Endothelial cell of umbilical vein (primary cell): ENCODE results near the gene ARRB1. TPM values are rescaled to one million over a fixed set of nuclear protein-coding genes. Genes with fewer than 3 reads are reported as not detected.

Experiments
- BruUV-seq: library from RNA; stranded (reverse); fragments of 400-500 nt; replicated peaks from 2 replicates; lab custom pipeline; 2021; lab: Mats Ljungman, UMichigan
- CTCF ChIA-PET: fragments of 300-600, 350-600 bp; sonication (Branson Sonifier 250); formaldehyde crosslinking; loops from one replicate; lab custom pipeline; 2021; ENCODE audit warnings: antibody characterized with exemption, inconsistent platforms; lab: Charles Lee
- POLR2A ChIA-PET: fragments of 300-600, 350-600 bp; sonication (Branson Sonifier 250); formaldehyde crosslinking; loops from one replicate; lab custom pipeline; 2021; ENCODE audit warnings: antibody characterized with exemption, inconsistent platforms; lab: Charles Lee
- DNase-seq: peaks from one replicate; pipeline ENCODE4 v3.0.0-alpha.2; 2011; ENCODE audit warnings: low read depth, low spot score
- FAIRE-seq: peaks from 2 replicates; lab custom pipeline; 2011; peaks lifted over from hg19 to GRCh38; lab: Jason Lieb, UNC
- H2AFZ ChIP-seq: 2 replicates; pipeline ENCODE4 v1.6.0; 2012; ENCODE audit warnings: low read depth, low read length, control low read depth, inconsistent platforms
- H3K27ac ChIP-seq: 2 replicates; pipeline ENCODE4 v1.5.1; 2011; ENCODE audit warnings: low read depth, mild to moderate bottlenecking, control low read depth, low read length, moderate library complexity; ENCODE audit not compliant: insufficient read depth
- H3K27me3 ChIP-seq, 2 experiments: 2 replicates each; pipeline versions ENCODE4 v1.6.0 to v1.6.1; 2011; ENCODE audit warnings: low read length in 2 of 2, mixed read lengths in 1 of 2; ENCODE audit not compliant: control insufficient read depth in 2 of 2, insufficient read depth in 2 of 2
- H3K36me3 ChIP-seq, 2 experiments: 2 replicates in 1 of 2; 3 replicates in 1 of 2; pipeline ENCODE4 v1.5.1; 2011; ENCODE audit warnings: low read length in 2 of 2, mild to moderate bottlenecking in 1 of 2, moderate library complexity in 1 of 2; ENCODE audit not compliant: control insufficient read depth in 2 of 2, insufficient read depth in 2 of 2; ENCODE audit errors: extremely low read depth in 1 of 2
- H3K4me1 ChIP-seq: 3 replicates; pipeline ENCODE4 v1.5.1; 2011; ENCODE audit warnings: mild to moderate bottlenecking, low read length; ENCODE audit not compliant: control insufficient read depth, insufficient read depth; ENCODE audit errors: extremely low read depth
- H3K4me2 ChIP-seq: 2 replicates; pipeline ENCODE4 v1.6.1; 2011; ENCODE audit warnings: low read length, control low read depth, mixed read lengths; ENCODE audit not compliant: insufficient read depth
- H3K4me3 ChIP-seq, 3 experiments: fragments of 200-600 bp in 1 of 3; sonication (generic), shearing (Covaris generic) in 1 of 3; replicated peaks in 1 of 3; 2 replicates each; pipeline ENCODE4 v1.5.1; 2011 to 2016; ENCODE audit warnings: control low read depth in 3 of 3, low read length in 3 of 3, mild to moderate bottlenecking in 2 of 3, inconsistent platforms in 1 of 3, low read depth in 1 of 3, moderate library complexity in 1 of 3; ENCODE audit not compliant: insufficient read depth in 1 of 3
- H3K79me2 ChIP-seq: 2 replicates; pipeline ENCODE4 v1.6.0; 2012; ENCODE audit warnings: low read length, inconsistent platforms; ENCODE audit not compliant: control insufficient read depth, insufficient read depth
- H3K9ac ChIP-seq: replicated peaks from 2 replicates; pipeline ENCODE3; 2011; ENCODE audit warnings: low read length, control low read depth; ENCODE audit not compliant: insufficient read depth; ENCODE audit errors: extremely low read depth
- H3K9me1 ChIP-seq: replicated peaks from 3 replicates; pipeline ENCODE4 v1.6.0; 2011; ENCODE audit warnings: mild to moderate bottlenecking, low read length; ENCODE audit not compliant: control insufficient read depth, insufficient read depth; ENCODE audit errors: extremely low read depth
- H3K9me3 ChIP-seq: replicated peaks from 2 replicates; pipeline ENCODE4 v1.5.1; 2012; ENCODE audit warnings: low read length, inconsistent platforms; ENCODE audit not compliant: control insufficient read depth, insufficient read depth
- H4K20me1 ChIP-seq: replicated peaks from 2 replicates; pipeline ENCODE3; 2011; ENCODE audit warnings: mild to moderate bottlenecking, low read length; ENCODE audit not compliant: control insufficient read depth, insufficient read depth; ENCODE audit errors: extremely low read depth
- EZH2 ChIP-seq: IDR thresholded peaks from 2 replicates; pipeline ENCODE4 v1.6.1; 2012; ENCODE audit warnings: borderline replicate concordance, low read depth, mild to moderate bottlenecking, moderate library complexity, low read length, inconsistent platforms; ENCODE audit not compliant: severe bottlenecking
- FOS ChIP-seq: IDR thresholded peaks from 2 replicates; pipeline ENCODE4 v1.6.1; 2011; ENCODE audit warnings: mild to moderate bottlenecking, low read length, moderate library complexity, borderline replicate concordance; ENCODE audit not compliant: insufficient read depth
- GATA2 ChIP-seq: IDR thresholded peaks from 2 replicates; pipeline ENCODE4 v1.7.0; 2011; ENCODE audit warnings: low read depth, mild to moderate bottlenecking, moderate library complexity, mixed read lengths, low read length; ENCODE audit not compliant: insufficient read length, insufficient read depth
- JUN ChIP-seq: IDR thresholded peaks from 2 replicates; pipeline ENCODE4 v1.6.1; 2011; ENCODE audit warnings: borderline replicate concordance, low read depth; ENCODE audit not compliant: insufficient read length, insufficient read depth
- MYC ChIP-seq: IDR thresholded peaks from one replicate; pipeline ENCODE4 v1.6.1; 2011; ENCODE audit warnings: mild to moderate bottlenecking, low read depth, low read length
- POLR2A ChIP-seq: IDR thresholded peaks from 2 replicates; pipeline ENCODE4 v1.6.1; 2012; ENCODE audit warnings: low read depth, mild to moderate bottlenecking, control low read depth, low read length
- POLR2AphosphoS5 ChIP-seq: IDR thresholded peaks from 2 replicates; pipeline ENCODE4 v1.6.1; 2012; ENCODE audit warnings: low read depth, mild to moderate bottlenecking, control low read depth, low read length, moderate library complexity; ENCODE audit not compliant: insufficient read depth
- dilution Hi-C: fragments of 300-500 bp; cut with MboI; formaldehyde crosslinking; loops from one replicate; pipeline ENCODE4 v1.15.0; 2019; ENCODE audit warnings: low sequenced_read_pairs; ENCODE audit not compliant: extremely low pct_ligation_motif_present
- intact Hi-C: fragments of 100-400 bp; cut with micrococcal nuclease; formaldehyde crosslinking; loops from one replicate; pipeline ENCODE4 v1.10.0; 2022
- polyA plus RNA-seq, 4 experiments: library from polyadenylated mRNA; depleted of rRNA in 3 of 4; stranded (reverse) in 3 of 4; unstranded in 1 of 4; fragments of >200 nt; gene quantifications; 2 replicates each; pipeline versions ENCODE4 v1.2.1 to v1.2.3, GENCODE V29; 2011 to 2012; ENCODE audit warnings: missing spikeins in 1 of 4
- total RNA-seq: library from RNA; stranded (reverse); gene quantifications from 2 replicates; pipeline ENCODE4 v1.2.3, GENCODE V29; 2021
- TF ChIP-seq, protein P1 (sequence below): IDR thresholded peaks from 2 replicates; pipeline ENCODE4 v1.6.1; 2011; ENCODE audit not compliant: insufficient read depth, insufficient read length
- TF ChIP-seq, protein P2 (sequence below), 2 donors: IDR thresholded peaks; 1 replicate in 1 of 2; 2 replicates in 1 of 2; pipeline ENCODE4 v1.5.1; 2011; ENCODE audit warnings: low read length in 2 of 2, mild to moderate bottlenecking in 2 of 2, moderate library complexity in 2 of 2, control low read depth in 1 of 2, inconsistent platforms in 1 of 2, low read depth in 1 of 2; ENCODE audit not compliant: insufficient read depth in 1 of 2; ENCODE audit errors: extremely low read depth in 1 of 2

Gene ARRB1
- total and polyA plus RNA-seq, 2 donors (not counting 3 experiments of a cell fraction or from before 2014, with no cell fraction given): 63.9 to 92.6 TPM

- Histone ChIP-seq H2AFZ (peak within 1 kb of the TSS; percentile 40), H3K27me3 (no peaks in the 10 kb centered on the region), H3K27ac (peak within 1 kb of the TSS; percentile 80), H3K36me3 (peaks cover 26 to 29% of the 10 kb centered on the region in 2 experiments), H3K9me3 (no peaks in the 10 kb centered on the region), H3K4me3 (peak within 1 kb of the TSS; percentile 77 to 86 (median 80)), H3K4me1 (peaks cover 37% of the 10 kb centered on the region), H3K9ac (peak within 1 kb of the TSS; percentile 96), H4K20me1 (peaks cover 9% of the 10 kb centered on the region), H3K79me2 (peaks cover 52% of the 10 kb centered on the region), H3K4me2 (peak within 1 kb of the TSS; percentile 77), H3K9me1 (no peaks in the 10 kb centered on the region)
- DNase-seq: peak; percentile 95
- TSS peak; percentile 47 for BruUV-seq
- dilution Hi-C loops (no loop called here), intact Hi-C loops (no loop called here)
- FAIRE-seq: peak; percentile 87
- TF ChIP-seq GATA2 (no peak), POLR2AphosphoS5 (peak; percentile 99), FOS (no peak), MYC (peak; percentile 50), JUN (no peak), EZH2 (no peak), POLR2A (peak; percentile 98)
- TF ChIP-seq, protein P1, sequence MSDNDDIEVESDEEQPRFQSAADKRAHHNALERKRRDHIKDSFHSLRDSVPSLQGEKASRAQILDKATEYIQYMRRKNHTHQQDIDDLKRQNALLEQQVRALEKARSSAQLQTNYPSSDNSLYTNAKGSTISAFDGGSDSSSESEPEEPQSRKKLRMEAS: peak; percentile 14
- TF ChIP-seq, protein P2, sequence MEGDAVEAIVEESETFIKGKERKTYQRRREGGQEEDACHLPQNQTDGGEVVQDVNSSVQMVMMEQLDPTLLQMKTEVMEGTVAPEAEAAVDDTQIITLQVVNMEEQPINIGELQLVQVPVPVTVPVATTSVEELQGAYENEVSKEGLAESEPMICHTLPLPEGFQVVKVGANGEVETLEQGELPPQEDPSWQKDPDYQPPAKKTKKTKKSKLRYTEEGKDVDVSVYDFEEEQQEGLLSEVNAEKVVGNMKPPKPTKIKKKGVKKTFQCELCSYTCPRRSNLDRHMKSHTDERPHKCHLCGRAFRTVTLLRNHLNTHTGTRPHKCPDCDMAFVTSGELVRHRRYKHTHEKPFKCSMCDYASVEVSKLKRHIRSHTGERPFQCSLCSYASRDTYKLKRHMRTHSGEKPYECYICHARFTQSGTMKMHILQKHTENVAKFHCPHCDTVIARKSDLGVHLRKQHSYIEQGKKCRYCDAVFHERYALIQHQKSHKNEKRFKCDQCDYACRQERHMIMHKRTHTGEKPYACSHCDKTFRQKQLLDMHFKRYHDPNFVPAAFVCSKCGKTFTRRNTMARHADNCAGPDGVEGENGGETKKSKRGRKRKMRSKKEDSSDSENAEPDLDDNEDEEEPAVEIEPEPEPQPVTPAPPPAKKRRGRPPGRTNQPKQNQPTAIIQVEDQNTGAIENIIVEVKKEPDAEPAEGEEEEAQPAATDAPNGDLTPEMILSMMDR (IDR thresholded peaks at IDR 0.05; ENCODE audit: extremely low read depth in 1 of 2, insufficient read depth in 1 of 2, low read depth in 1 of 2, low read length in 2 of 2): peak in 1 of 2 donors; percentile 16
- POLR2A ChIA-PET: interaction anchor here (0.6 kb wide), 1 partner anchor 70 kb away, joined by 7 read pairs; no protein-coding TSS in a partner anchor
- CTCF ChIA-PET: interaction anchor here (2.2 to 4.9 kb wide), 2 partner anchors 10 to 120 kb away, joined by 9 to 26 read pairs; no protein-coding TSS in a partner anchor
These were observed 48.1 kb upstream of the ARRB1 start, which contains the start of gene RPS3 for GRCh38 chr11:75399344-75400145. Gene RPS3, plus strand, starts transcription at chr11:75399518. Its CDS starts 30 bp downstream, at chr11:75399548.
